MM.1S (cell line): ENCODE measurements around the gene RPS6KA3.

Experiments used
- CTCF ChIP-seq: fragments of 300-600 bp; sonication (generic); IDR thresholded peaks from 2 replicates; pipeline ENCODE4 v1.5.1; 2016; ENCODE audit warnings: antibody characterized with exemption, low read length, mixed read lengths
- EZH2 ChIP-seq: fragments of 300-600 bp; sonication (generic); optimal IDR thresholded peaks from 2 replicates; pipeline ENCODE3; 2017; ENCODE audit warnings: low read depth, mild to moderate bottlenecking, antibody characterized with exemption, low read length, mixed read lengths

GRCh38 chrX:20149326-20149725, 117.4 kb downstream of the RPS6KA3 start:
- TF ChIP-seq EZH2 (no peak), CTCF (no peak)
